Activated CD4-positive, alpha-beta T cell treated with anti-CD3 and anti-CD28 coated beads, Interleukin-2, amount 10 ng/mL, durations not matched to agents 7 days and 5 days (primary cell): ENCODE data around the gene LAPTM5. TPM values are rescaled to one million over a fixed set of nuclear protein-coding genes. Genes with fewer than 3 reads are reported as not detected.

Experiments used
- CTCF ChIA-PET: fragments of 350-600 bp; sonication (Branson Sonifier 250); formaldehyde crosslinking; loops from one replicate; lab custom pipeline; 2021; ENCODE audit warnings: antibody characterized with exemption; lab: Charles Lee
- POLR2A ChIA-PET: fragments of 350-600 bp; sonication (Branson Sonifier 250); formaldehyde crosslinking; loops from one replicate; lab custom pipeline; 2021; ENCODE audit warnings: antibody characterized with exemption; lab: Charles Lee
- DNase-seq: peaks from one replicate; pipeline ENCODE4 v3.0.0-alpha.2; 2020
- H3K27ac Mint-ChIP-seq: one replicate; pipeline ENCODE4 v1.8.0; 2021; ENCODE audit warnings: mild to moderate bottlenecking, moderate library complexity, mixed read lengths
- H3K27me3 Mint-ChIP-seq: one replicate; pipeline ENCODE4 v1.8.0; 2021; ENCODE audit warnings: mixed read lengths
- H3K36me3 Mint-ChIP-seq: one replicate; pipeline ENCODE4 v1.8.0; 2021; ENCODE audit warnings: low read depth, mixed read lengths
- H3K4me1 Mint-ChIP-seq: one replicate; pipeline ENCODE4 v1.8.0; 2021; ENCODE audit warnings: mixed read lengths
- H3K4me3 Mint-ChIP-seq: one replicate; pipeline ENCODE4 v1.8.0; 2021; ENCODE audit warnings: mild to moderate bottlenecking, moderate library complexity, mixed read lengths
- H3K9me3 Mint-ChIP-seq: one replicate; pipeline ENCODE4 v1.8.0; 2021; ENCODE audit warnings: mixed read lengths
- total RNA-seq, 2 experiments: library from RNA; stranded (reverse); gene quantifications; one replicate each; pipeline ENCODE4 v1.2.3, GENCODE V29; 2021

The LAPTM5 gene
- total RNA-seq, 2 experiments from 2014 or later, result 481 to 584 TPM

GRCh38 chr1:30706528-30706927 lies 51.0 kb downstream of the LAPTM5 start:
- POLR2A ChIA-PET, result no interaction called here
- no peaks in the 10 kb centered on the region for H3K9me3 Mint-ChIP-seq
- H3K27me3 Mint-ChIP-seq, result peaks cover 3% of the 10 kb centered on the region
- no peak for DNase-seq
- no peak overlapping the region for H3K4me3 Mint-ChIP-seq
- H3K36me3 Mint-ChIP-seq, result no peaks in the 10 kb centered on the region
- H3K27ac Mint-ChIP-seq, result no peak overlapping the region
- CTCF ChIA-PET, result no interaction called here
- no peaks in the 10 kb centered on the region for H3K4me1 Mint-ChIP-seq

DNA sequence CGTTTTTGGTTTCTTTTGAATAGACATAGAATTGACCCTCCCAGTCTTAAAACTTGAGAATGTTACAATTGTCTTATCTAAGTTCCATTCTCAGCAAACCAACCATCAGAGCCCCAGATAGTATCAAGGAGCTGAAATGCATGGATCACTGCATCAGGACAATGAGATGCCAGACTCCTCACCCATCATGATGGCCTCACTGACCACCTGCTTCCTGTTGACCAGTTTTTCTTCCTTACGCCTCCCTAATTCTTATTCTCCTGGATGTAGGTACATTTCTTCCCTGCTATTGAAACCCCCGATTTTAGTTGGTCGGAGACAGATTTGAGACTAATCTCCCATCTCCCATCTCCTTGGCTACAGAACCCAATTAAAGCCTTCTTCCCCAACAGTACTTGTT lies 51.9 kb downstream of the LAPTM5 start:
- DNase-seq, result no peak
- H3K36me3 Mint-ChIP-seq, result no peaks in the 10 kb centered on the region
- ChIA-PET CTCF (no interaction called here), POLR2A (no interaction called here)
- H3K4me1 Mint-ChIP-seq, result no peaks in the 10 kb centered on the region
- no peak overlapping the region for H3K27ac Mint-ChIP-seq
- no peaks in the 10 kb centered on the region for H3K9me3 Mint-ChIP-seq
- H3K27me3 Mint-ChIP-seq, result peaks cover 3% of the 10 kb centered on the region
- no peak overlapping the region for H3K4me3 Mint-ChIP-seq

DNA sequence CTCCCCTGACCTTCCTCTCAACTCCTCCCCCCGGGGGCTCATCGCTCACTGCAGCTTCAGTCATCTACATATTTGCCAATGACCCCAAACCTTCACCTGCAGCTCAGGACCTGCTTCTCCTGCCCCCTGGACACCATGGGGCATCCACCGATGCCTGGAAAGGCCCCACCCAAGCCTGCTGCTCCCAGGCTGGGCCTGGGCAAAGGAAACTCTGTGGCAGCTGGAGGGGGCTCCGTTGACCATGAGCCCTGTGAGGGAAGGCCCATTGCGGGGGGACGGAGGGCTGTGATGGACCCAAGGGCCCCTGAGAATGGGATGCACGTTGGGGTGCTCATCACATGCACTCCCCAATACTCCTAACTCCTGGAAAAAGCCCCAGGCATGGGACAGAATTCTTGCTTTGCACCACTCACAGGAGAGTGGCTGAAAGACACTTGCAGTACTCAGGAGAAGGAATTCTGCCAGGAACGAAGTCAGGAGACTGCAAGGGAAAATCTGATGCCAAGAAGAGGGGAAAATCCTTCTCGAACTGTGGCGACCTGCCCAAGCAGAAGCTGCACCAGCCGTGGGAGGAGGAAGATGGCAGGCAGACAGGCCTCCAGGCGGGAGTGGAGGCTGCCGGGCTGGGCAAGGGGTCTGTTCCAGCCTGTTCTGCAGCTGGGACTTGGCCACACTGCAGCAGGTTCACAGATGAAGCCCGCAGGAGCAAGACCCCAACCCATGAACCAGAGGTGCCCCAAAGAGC lies 52.6 kb downstream of the LAPTM5 start:
- ChIA-PET POLR2A (no interaction called here), CTCF (no interaction called here)
- Mint-ChIP-seq H3K4me3 (no peak overlapping the region), H3K27ac (no peak overlapping the region), H3K4me1 (no peaks in the 10 kb centered on the region), H3K36me3 (no peaks in the 10 kb centered on the region), H3K27me3 (peaks cover 3% of the 10 kb centered on the region), H3K9me3 (no peaks in the 10 kb centered on the region)
- no peak for DNase-seq

DNA sequence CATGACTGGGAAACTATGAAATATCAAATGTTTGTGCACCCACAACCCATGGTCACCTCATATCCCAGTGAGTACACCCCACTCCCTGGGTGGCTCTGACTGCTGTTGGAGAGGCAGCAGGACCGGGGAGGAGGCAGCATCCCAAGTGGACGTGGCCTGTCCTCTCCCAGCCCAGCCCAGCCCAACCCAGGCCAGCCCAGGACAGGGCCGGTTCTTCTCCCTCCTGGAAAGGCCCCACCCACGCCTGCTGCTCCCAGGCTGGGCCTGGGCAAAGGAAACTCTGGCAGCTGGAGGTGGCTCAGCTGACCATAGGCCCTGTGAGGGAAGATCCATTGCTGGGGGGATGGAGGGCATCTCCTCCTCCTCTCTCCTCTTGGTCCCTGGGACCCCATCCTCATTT lies 53.3 kb downstream of the LAPTM5 start:
- no peaks in the 10 kb centered on the region for H3K36me3 Mint-ChIP-seq
- H3K27me3 Mint-ChIP-seq, result peaks cover 3% of the 10 kb centered on the region
- no peaks in the 10 kb centered on the region for H3K4me1 Mint-ChIP-seq
- H3K4me3 Mint-ChIP-seq, result no peak overlapping the region
- DNase-seq, result no peak
- CTCF ChIA-PET, result no interaction called here
- H3K9me3 Mint-ChIP-seq, result no peaks in the 10 kb centered on the region
- no peak overlapping the region for H3K27ac Mint-ChIP-seq
- POLR2A ChIA-PET, result no interaction called here

- no peaks in the 10 kb centered on the region for H3K9me3 Mint-ChIP-seq
- H3K36me3 Mint-ChIP-seq, result no peaks in the 10 kb centered on the region
- no peaks in the 10 kb centered on the region for H3K4me1 Mint-ChIP-seq
- DNase-seq, result no peak
- H3K27me3 Mint-ChIP-seq, result peaks cover 3% of the 10 kb centered on the region
- POLR2A ChIA-PET, result no interaction called here
- H3K27ac Mint-ChIP-seq, result no peak overlapping the region
- CTCF ChIA-PET, result no interaction called here
- H3K4me3 Mint-ChIP-seq, result no peak overlapping the region
Observed at GRCh38 chr1:30702823-30703222, 54.8 kb downstream of the LAPTM5 start.

GRCh38 chr1:30701258-30701633 lies 56.3 kb downstream of the LAPTM5 start:
- CTCF ChIA-PET, result no interaction called here
- Mint-ChIP-seq H3K4me1 (no peaks in the 10 kb centered on the region), H3K4me3 (no peak overlapping the region), H3K27ac (no peak overlapping the region), H3K36me3 (no peaks in the 10 kb centered on the region), H3K27me3 (peaks cover 6% of the 10 kb centered on the region), H3K9me3 (no peaks in the 10 kb centered on the region)
- POLR2A ChIA-PET, result no interaction called here
- DNase-seq, result no peak

DNA sequence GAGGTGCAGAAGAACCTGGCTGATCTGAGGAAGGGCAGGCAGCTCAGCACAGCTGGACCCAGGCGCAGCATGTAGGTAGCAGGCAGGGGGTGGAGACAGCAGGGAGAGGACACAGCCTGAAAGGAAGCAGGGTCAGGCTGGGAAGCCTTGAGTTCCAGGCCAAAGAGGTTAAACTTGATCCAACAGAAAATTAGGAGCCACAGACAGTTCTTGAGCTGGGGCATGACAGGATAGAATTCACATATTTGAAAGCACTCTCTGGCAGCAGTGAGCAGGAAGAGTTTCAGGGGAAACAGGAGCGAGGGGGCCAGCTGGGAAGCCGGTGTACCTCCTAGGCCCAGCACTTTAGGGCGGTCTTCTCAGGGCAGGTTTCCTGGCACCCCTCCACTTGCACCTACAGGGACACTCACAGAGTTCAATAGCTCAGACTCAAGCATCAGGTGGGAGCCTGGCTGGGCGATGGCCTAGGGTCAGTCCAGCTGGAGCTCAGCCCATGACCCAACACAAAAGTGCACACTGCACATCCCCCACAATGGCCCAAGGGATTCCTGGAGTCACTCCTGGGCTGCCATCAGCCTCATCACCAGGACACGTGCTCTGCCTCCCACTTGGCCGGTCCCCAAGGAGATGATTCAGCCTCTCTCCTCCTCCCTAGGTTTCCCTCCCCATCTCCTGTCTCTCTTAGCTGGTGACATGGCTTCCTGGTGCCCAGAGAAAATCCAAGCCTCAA lies 56.9 kb downstream of the LAPTM5 start:
- no peaks in the 10 kb centered on the region for H3K36me3 Mint-ChIP-seq
- POLR2A ChIA-PET, result no interaction called here
- CTCF ChIA-PET, result no interaction called here
- peaks cover 3% of the 10 kb centered on the region for H3K27me3 Mint-ChIP-seq
- DNase-seq, result no peak
- no peak overlapping the region for H3K4me3 Mint-ChIP-seq
- H3K4me1 Mint-ChIP-seq, result no peaks in the 10 kb centered on the region
- H3K9me3 Mint-ChIP-seq, result no peaks in the 10 kb centered on the region
- no peak overlapping the region for H3K27ac Mint-ChIP-seq

- H3K27me3 Mint-ChIP-seq, result peaks cover 6% of the 10 kb centered on the region
- POLR2A ChIA-PET, result no interaction called here
- H3K4me3 Mint-ChIP-seq, result no peak overlapping the region
- CTCF ChIA-PET, result no interaction called here
- H3K27ac Mint-ChIP-seq, result no peak overlapping the region
- DNase-seq, result no peak
- H3K9me3 Mint-ChIP-seq, result no peaks in the 10 kb centered on the region
- no peaks in the 10 kb centered on the region for H3K4me1 Mint-ChIP-seq
- no peaks in the 10 kb centered on the region for H3K36me3 Mint-ChIP-seq
Observed at GRCh38 chr1:30699762-30700161, 57.8 kb downstream of the LAPTM5 start.

DNA sequence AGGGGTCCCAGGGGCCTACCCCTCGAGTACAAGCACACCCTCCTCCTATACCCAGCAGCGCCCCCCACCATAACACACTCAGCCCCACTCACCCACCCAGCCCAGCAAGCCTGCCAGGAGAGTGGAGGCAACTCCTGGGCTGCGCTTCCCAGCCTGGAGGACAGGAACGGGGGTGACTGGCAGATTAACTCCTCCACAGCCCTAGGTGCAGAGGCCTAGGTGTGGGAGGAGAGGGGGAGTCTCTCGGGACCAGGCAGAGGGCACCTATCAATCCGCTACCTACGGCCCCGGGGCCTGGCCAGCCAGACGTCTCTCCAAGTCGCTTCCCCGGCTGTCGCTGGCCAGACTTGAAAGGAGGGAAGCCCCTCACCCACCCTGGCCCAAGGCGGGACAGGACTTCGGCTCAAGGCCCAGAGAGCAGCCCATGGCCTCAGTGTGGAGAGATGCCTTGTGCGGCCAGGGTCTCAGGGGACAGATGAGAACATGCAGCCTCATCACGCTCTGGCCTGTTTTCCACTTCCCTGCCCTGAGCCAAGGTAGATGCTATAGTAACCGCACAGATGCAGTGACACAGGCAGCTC lies 59.1 kb downstream of the LAPTM5 start:
- Mint-ChIP-seq H3K27me3 (peaks cover 6% of the 10 kb centered on the region), H3K4me3 (no peak overlapping the region), H3K4me1 (no peaks in the 10 kb centered on the region), H3K9me3 (no peaks in the 10 kb centered on the region), H3K36me3 (no peaks in the 10 kb centered on the region), H3K27ac (no peak overlapping the region)
- POLR2A ChIA-PET, result no interaction called here
- DNase-seq, result no peak
- CTCF ChIA-PET, result no interaction called here

GRCh38 chr1:30697571-30698376 lies 59.8 kb downstream of the LAPTM5 start:
- CTCF ChIA-PET, result no interaction called here
- Mint-ChIP-seq H3K9me3 (no peaks in the 10 kb centered on the region), H3K4me3 (no peak overlapping the region), H3K36me3 (no peaks in the 10 kb centered on the region), H3K27me3 (peaks cover 6% of the 10 kb centered on the region), H3K4me1 (peaks cover 2% of the 10 kb centered on the region), H3K27ac (no peak overlapping the region)
- DNase-seq, result no peak
- POLR2A ChIA-PET, result no interaction called here

DNA sequence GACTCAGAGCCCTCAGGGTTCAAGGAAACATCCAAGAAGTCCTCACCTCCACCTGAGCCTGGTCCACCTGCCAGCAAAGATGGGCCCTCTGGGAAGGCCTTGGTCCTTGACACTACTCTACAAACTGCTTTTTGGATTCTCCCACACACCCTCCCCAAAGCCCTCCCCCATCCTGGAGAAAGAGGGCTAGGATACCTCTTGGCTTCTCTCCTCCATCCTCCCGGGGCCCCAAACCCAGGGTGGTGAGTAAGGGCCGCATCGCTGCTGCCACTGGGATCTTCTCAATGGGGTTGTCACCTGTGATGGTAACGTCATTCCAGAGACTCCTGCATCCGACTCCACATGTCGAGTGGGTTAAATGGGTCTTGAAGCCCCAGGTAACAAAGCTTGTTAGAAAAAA lies 60.7 kb downstream of the LAPTM5 start:
- CTCF ChIA-PET, result no interaction called here
- Mint-ChIP-seq H3K4me3 (no peak overlapping the region), H3K27me3 (peaks cover 6% of the 10 kb centered on the region), H3K36me3 (no peaks in the 10 kb centered on the region), H3K4me1 (peaks cover 5% of the 10 kb centered on the region), H3K9me3 (no peaks in the 10 kb centered on the region), H3K27ac (no peak overlapping the region)
- POLR2A ChIA-PET, result no interaction called here
- DNase-seq, result no peak

GRCh38 chr1:30695439-30695841 lies 62.1 kb downstream of the LAPTM5 start:
- Mint-ChIP-seq H3K9me3 (no peaks in the 10 kb centered on the region), H3K4me3 (no peak overlapping the region), H3K36me3 (no peaks in the 10 kb centered on the region), H3K4me1 (peaks cover 5% of the 10 kb centered on the region), H3K27ac (no peak overlapping the region), H3K27me3 (peaks cover 6% of the 10 kb centered on the region)
- ChIA-PET POLR2A (no interaction called here), CTCF (no interaction called here)
- no peak for DNase-seq
